Small intestine (tissue), 7 donors: ENCODE data around the gene USP1. TPM values are rescaled to one million over a fixed set of nuclear protein-coding genes. Genes with fewer than 3 reads are reported as not detected.

ENCODE experiments used
- DNase-seq, 2 donors: peaks; one replicate each; pipeline versions ENCODE4 v3.0.0 to v3.0.0-alpha.2; 2013
- FAIRE-seq: peaks from 2 replicates; lab custom pipeline; 2012; peaks lifted over from hg19 to GRCh38; lab: Jason Lieb, UNC
- H3K27ac ChIP-seq, 3 donors: one replicate each; pipeline ENCODE4 v1.5.1; 2013; ENCODE audit warnings: low read length in 2 of 3, mild to moderate bottlenecking in 2 of 3, control low read depth in 1 of 3, inconsistent platforms in 1 of 3, low read depth in 1 of 3, moderate library complexity in 1 of 3
- H3K27me3 ChIP-seq, 3 donors: one replicate each; pipeline ENCODE4 v1.6.1; 2013; ENCODE audit warnings: low read length in 3 of 3, inconsistent platforms in 1 of 3; ENCODE audit not compliant: control insufficient read depth in 3 of 3, insufficient read depth in 3 of 3
- H3K36me3 ChIP-seq, 3 donors: one replicate each; pipeline ENCODE4 v1.6.1; 2013; ENCODE audit warnings: low read length in 3 of 3, inconsistent platforms in 1 of 3, low read depth in 1 of 3, mild to moderate bottlenecking in 1 of 3, moderate library complexity in 1 of 3; ENCODE audit not compliant: control insufficient read depth in 3 of 3, insufficient read depth in 2 of 3
- H3K4me1 ChIP-seq, 3 donors: one replicate each; pipeline ENCODE4 v1.6.1; 2013; ENCODE audit warnings: low read length in 2 of 3, inconsistent platforms in 1 of 3, low read depth in 1 of 3, mild to moderate bottlenecking in 1 of 3, moderate library complexity in 1 of 3; ENCODE audit not compliant: control insufficient read depth in 3 of 3, insufficient read depth in 2 of 3
- H3K4me3 ChIP-seq, 3 donors: one replicate each; pipeline ENCODE4 v1.5.1; 2013; ENCODE audit warnings: low read length in 3 of 3, control low read depth in 1 of 3, inconsistent platforms in 1 of 3, low read depth in 1 of 3, mild to moderate bottlenecking in 1 of 3, moderate library complexity in 1 of 3
- H3K9me3 ChIP-seq, 2 donors: one replicate each; pipeline ENCODE4 v1.6.1; 2013; ENCODE audit warnings: low read depth in 1 of 2, low read length in 1 of 2; ENCODE audit not compliant: control insufficient read depth in 2 of 2, insufficient read depth in 1 of 2
- WGBS, 3 donors: extraction: QIAGEN DNeasy Blood & Tissue Kit; methylation state at CpG; one replicate each; pipeline ENCODE4 v1.1.7; 2013; 5-methylcytosine and 5-hydroxymethylcytosine counted together
- polyA plus RNA-seq, 4 donors: library from polyadenylated mRNA; stranded (reverse) in 3 of 4; unstranded in 1 of 4; fragments of 200-250 nt in 3 of 4; fragments of 120-200 nt in 1 of 4; gene quantifications; one replicate each; pipeline versions ENCODE4 v1.2.1 to v1.2.3, GENCODE V29; 2013
- donor health status: healthy with polysubstance abuse.
- donor health status: control.
- donor health status: control.
- donor health status: Bipolar disorder and iron deficiency.
- donor health status: healthy.

The USP1 gene
- polyA plus RNA-seq, 4 donors = 12.3 to 35.2 (median 18.7) TPM

DNA sequence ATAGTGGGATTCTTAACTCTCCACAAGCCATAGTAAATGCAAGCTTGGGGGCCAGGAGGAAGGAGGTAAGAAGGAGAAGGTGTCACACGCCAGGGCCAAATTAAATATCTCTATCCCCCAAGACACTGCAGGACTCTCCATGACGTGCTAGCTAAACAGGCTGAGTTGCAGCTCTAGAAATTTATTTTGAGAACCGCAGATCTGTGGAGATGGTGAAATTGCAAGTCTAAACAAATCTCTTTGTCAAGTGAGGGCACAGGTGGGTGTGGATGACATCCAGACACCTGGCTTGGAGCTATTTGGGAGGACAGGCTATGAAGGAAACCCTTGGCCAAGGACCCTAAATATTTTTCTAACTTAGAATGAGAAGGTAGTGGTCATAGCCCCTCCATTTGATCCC lies 39.5 kb upstream of the USP1 start:
- Histone ChIP-seq H3K4me1 (no peaks in the 10 kb centered on the region), H3K27ac (no peak overlapping the region), H3K4me3 (no peak overlapping the region), H3K36me3 (no peaks in the 10 kb centered on the region), H3K9me3 (no peaks in the 10 kb centered on the region), H3K27me3 (no peaks in the 10 kb centered on the region)
- DNase-seq (no peak), FAIRE-seq (no peak)
- 93 to 96% (median 95%) methylated on average over 3 of the region's 3 CpGs for WGBS, 3 donors

- Histone ChIP-seq H3K4me1 (no peaks in the 10 kb centered on the region), H3K27me3 (no peaks in the 10 kb centered on the region), H3K9me3 (no peaks in the 10 kb centered on the region), H3K36me3 (no peaks in the 10 kb centered on the region), H3K27ac (no peak overlapping the region), H3K4me3 (no peak overlapping the region)
- no peak for DNase-seq
- WGBS, 3 donors = 88 to 93% (median 90%) methylated on average over 6 to 7 of the region's 8 CpGs
- no peak for FAIRE-seq
These were observed 38.5 kb upstream of the USP1 start for GRCh38 chr1:62398377-62398776.

DNA sequence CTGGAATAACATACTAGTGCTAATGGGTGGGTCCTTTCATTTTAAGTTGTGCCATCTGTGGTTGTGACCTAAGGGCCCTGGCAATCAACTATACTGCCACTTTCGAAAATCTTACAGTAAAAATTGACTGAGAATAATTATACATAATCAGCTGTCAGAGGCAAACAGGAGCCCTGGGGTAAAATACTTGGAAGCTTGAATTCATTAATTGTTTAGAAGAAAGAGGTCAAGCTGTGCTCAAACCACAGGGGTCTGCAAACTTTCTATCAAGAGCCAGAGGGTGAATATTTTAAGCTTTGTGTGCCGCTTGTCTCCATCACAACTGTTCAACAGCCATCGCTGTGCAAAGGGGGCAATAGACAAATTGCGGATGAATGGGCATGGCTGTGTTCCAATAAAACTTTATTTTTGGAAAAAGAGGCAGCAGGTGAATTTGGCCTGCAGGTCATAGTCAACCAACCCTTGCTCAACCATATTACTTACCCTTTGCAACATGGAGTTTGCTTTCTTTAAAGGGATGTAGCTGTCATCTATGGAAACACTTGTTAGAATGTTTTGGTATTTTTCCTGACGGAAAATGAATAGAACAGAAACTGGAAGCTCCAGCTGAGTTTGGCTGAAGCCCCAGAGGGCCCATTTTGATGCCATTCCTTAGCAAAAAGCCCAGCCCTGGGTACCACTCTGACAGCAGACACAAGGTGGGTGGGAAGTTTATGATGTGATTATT lies 35.7 kb upstream of the USP1 start:
- FAIRE-seq (no peak), DNase-seq (no peak)
- Histone ChIP-seq H3K4me1 (no peaks in the 10 kb centered on the region), H3K4me3 (no peak overlapping the region), H3K9me3 (no peaks in the 10 kb centered on the region), H3K27me3 (no peaks in the 10 kb centered on the region), H3K36me3 (no peaks in the 10 kb centered on the region), H3K27ac (no peak overlapping the region)
- 80 to 91% (median 89%) methylated on average over 5 of the region's 5 CpGs for WGBS, 3 donors

DNA sequence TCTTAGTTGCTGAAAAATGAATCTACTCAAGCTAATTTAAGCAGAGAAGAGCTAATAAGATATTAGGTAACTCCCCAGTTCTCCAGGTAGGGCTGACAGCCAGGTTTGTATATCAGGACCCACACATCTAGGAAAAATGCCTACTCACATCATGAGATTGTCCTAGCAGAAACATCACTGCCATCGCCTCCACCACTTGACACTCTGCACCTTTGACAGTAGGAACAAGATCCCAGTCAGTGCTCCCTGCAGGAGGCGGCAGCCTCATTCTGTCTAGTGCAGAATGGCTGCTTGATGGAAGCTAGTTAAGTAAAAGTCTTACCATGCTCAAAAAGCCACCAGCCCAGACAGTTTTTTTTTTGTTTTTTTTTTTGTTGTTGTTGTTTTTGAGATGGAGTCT lies 31.6 kb upstream of the USP1 start:
- Histone ChIP-seq H3K4me1 (no peaks in the 10 kb centered on the region), H3K27me3 (no peaks in the 10 kb centered on the region), H3K27ac (no peak overlapping the region), H3K4me3 (no peak overlapping the region), H3K9me3 (no peaks in the 10 kb centered on the region), H3K36me3 (no peaks in the 10 kb centered on the region)
- FAIRE-seq = no peak
- DNase-seq = no peak
- 96 to 97% (median 97%) methylated on average over 2 of the region's 2 CpGs for WGBS, 3 donors

- no peaks in the 10 kb centered on the region for H3K36me3 ChIP-seq
- DNase-seq (no peak), FAIRE-seq (no peak)
- H3K27ac ChIP-seq = no peak overlapping the region
- no peaks in the 10 kb centered on the region for H3K27me3 ChIP-seq
- no peaks in the 10 kb centered on the region for H3K4me1 ChIP-seq
- no peaks in the 10 kb centered on the region for H3K9me3 ChIP-seq
- 80 to 82% (median 80%) methylated on average over 3 of the region's 3 CpGs for WGBS, 3 donors
- no peak overlapping the region for H3K4me3 ChIP-seq
These were observed 30.3 kb upstream of the USP1 start for GRCh38 chr1:62406576-62406975.

DNA sequence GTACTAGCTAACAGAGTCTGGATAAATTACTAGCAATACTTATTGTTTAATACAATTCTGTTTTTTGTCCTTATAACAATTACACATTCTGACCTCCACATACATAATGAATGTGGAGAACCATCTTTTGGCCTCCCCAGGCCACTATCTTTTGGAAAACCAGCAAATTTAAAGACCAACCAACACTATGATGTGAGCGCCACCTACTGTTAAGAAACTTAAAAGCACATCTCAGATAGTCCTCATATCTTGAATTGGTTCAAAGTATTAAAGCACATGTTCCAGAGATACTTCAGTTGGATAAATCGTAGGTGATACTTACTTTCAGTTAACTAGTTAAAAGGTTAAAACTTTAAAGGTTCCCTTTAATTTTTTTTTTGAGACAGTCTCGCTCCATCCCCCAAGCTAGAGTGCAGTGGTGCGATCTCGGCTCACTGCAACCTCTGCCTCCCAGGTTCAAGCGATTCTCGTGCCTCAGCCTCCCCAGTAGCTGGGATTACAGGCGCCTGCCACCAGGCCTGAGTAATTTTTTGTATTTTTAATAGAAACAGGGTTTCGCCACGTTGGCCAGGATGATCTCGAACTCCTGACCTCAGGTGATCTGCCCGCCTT lies 29.3 kb upstream of the USP1 start:
- Histone ChIP-seq H3K36me3 (no peaks in the 10 kb centered on the region), H3K27me3 (no peaks in the 10 kb centered on the region), H3K4me3 (no peak overlapping the region), H3K4me1 (no peaks in the 10 kb centered on the region), H3K27ac (no peak overlapping the region), H3K9me3 (no peaks in the 10 kb centered on the region)
- peak; percentile 59 to 61 for DNase-seq
- WGBS, 3 donors = 65 to 67% (median 66%) methylated on average over 12 of the region's 12 CpGs
- no peak for FAIRE-seq

- no peak for FAIRE-seq
- H3K36me3 ChIP-seq = no peaks in the 10 kb centered on the region
- DNase-seq = no peak
- H3K27me3 ChIP-seq = peaks cover 0 to 3% (median 0%) of the 10 kb centered on the region in 3 donors
- H3K27ac ChIP-seq = no peak overlapping the region
- H3K4me3 ChIP-seq = no peak overlapping the region
- H3K9me3 ChIP-seq = no peaks in the 10 kb centered on the region
- WGBS, 3 donors = 27 to 67% (median 48%) methylated on average over 8 of the region's 8 CpGs
- H3K4me1 ChIP-seq = no peaks in the 10 kb centered on the region
These were observed 21.2 kb upstream of the USP1 start for GRCh38 chr1:62415687-62416086.

DNA sequence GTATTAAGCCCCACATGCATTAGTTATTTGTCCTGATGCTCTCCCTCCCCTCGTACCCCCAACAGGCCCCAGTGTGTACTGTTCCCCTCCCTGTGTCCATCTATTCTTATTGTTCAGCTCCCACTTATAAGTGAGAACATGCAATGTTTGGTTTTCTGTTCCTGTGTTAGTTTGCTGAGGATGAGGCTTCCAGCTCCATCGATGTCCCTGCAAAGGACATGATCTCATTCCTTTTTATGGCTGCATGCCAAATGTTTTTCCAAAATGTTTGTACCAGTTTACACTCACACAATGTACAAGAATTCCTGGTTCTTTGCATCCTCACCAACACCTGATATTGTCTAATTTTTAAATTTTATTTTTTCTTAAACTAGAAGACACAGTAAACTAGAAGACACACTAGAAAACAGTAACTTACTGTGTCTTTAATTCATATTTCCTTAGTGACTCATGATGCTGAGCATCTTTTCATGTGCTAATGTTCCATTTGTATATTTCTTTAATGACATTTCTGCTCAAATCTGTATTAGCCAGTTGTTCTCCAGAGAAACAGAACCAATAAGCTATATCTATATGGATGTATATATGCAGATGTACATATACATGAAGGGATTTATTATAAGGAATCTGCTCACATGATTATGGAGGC lies 19.4 kb upstream of the USP1 start:
- FAIRE-seq = no peak
- DNase-seq = no peak
- H3K4me1 ChIP-seq = no peaks in the 10 kb centered on the region
- H3K27ac ChIP-seq = no peak overlapping the region
- WGBS, 3 donors = 48 to 85% (median 58%) methylated on average over 2 of the region's 2 CpGs
- H3K36me3 ChIP-seq = no peaks in the 10 kb centered on the region
- peaks cover 0 to 3% (median 0%) of the 10 kb centered on the region in 3 donors for H3K27me3 ChIP-seq
- H3K9me3 ChIP-seq = no peaks in the 10 kb centered on the region
- H3K4me3 ChIP-seq = no peak overlapping the region
